Measurements from ENCODE around the gene TOP2B. TPM values are rescaled to one million over a fixed set of nuclear protein-coding genes. Genes with fewer than 3 reads are reported as not detected.

Gene TOP2B
- total and polyA plus RNA-seq, 9 of the 15 experiments (the other 6 are each of a cell fraction or from before 2014, with no cell fraction given), result 45.3 to 186 (median 134) TPM

DNA sequence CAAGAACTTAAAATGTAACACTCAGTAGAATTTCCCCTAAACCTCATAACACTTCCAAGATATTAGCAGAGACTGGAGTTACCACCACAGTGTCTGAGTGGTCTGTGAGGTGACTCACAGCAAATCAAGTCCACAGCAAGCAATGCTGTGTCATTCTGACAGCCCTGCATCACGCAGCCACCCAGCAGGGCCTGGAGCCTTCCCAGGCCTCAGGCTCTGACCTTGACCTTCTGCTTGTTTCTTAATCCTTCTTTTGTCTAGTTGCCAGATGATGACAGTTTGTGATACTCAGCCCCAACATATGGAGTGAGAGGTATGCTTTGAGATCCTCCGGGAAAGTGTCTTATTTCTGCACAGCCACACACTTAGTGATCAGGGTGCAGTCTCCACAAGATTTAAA is 82.5 kb downstream of the TOP2B start (continued):
- TF ChIP-seq AFF4 (CRISPR knock-in tag; IDR thresholded peaks at IDR 0.05) (no peak), ZFP30 (CRISPR knock-in tag; IDR thresholded peaks at IDR 0.05; ENCODE audit: borderline replicate concordance) (no peak), KLF6 (CRISPR knock-in tag; IDR thresholded peaks at IDR 0.05; ENCODE audit: borderline replicate concordance) (no peak), SMARCA4 (IDR thresholded peaks at IDR 0.05) (peak; percentile 88), ARID4B (CRISPR knock-in tag; IDR thresholded peaks at IDR 0.05) (no peak), ZNF282 (CRISPR knock-in tag; IDR thresholded peaks at IDR 0.05) (no peak), DLX4 (CRISPR knock-in tag; IDR thresholded peaks at IDR 0.05) (no peak), ZNF311 (CRISPR knock-in tag; IDR thresholded peaks at IDR 0.05) (no peak)
- TF ChIP-seq, protein P1, sequence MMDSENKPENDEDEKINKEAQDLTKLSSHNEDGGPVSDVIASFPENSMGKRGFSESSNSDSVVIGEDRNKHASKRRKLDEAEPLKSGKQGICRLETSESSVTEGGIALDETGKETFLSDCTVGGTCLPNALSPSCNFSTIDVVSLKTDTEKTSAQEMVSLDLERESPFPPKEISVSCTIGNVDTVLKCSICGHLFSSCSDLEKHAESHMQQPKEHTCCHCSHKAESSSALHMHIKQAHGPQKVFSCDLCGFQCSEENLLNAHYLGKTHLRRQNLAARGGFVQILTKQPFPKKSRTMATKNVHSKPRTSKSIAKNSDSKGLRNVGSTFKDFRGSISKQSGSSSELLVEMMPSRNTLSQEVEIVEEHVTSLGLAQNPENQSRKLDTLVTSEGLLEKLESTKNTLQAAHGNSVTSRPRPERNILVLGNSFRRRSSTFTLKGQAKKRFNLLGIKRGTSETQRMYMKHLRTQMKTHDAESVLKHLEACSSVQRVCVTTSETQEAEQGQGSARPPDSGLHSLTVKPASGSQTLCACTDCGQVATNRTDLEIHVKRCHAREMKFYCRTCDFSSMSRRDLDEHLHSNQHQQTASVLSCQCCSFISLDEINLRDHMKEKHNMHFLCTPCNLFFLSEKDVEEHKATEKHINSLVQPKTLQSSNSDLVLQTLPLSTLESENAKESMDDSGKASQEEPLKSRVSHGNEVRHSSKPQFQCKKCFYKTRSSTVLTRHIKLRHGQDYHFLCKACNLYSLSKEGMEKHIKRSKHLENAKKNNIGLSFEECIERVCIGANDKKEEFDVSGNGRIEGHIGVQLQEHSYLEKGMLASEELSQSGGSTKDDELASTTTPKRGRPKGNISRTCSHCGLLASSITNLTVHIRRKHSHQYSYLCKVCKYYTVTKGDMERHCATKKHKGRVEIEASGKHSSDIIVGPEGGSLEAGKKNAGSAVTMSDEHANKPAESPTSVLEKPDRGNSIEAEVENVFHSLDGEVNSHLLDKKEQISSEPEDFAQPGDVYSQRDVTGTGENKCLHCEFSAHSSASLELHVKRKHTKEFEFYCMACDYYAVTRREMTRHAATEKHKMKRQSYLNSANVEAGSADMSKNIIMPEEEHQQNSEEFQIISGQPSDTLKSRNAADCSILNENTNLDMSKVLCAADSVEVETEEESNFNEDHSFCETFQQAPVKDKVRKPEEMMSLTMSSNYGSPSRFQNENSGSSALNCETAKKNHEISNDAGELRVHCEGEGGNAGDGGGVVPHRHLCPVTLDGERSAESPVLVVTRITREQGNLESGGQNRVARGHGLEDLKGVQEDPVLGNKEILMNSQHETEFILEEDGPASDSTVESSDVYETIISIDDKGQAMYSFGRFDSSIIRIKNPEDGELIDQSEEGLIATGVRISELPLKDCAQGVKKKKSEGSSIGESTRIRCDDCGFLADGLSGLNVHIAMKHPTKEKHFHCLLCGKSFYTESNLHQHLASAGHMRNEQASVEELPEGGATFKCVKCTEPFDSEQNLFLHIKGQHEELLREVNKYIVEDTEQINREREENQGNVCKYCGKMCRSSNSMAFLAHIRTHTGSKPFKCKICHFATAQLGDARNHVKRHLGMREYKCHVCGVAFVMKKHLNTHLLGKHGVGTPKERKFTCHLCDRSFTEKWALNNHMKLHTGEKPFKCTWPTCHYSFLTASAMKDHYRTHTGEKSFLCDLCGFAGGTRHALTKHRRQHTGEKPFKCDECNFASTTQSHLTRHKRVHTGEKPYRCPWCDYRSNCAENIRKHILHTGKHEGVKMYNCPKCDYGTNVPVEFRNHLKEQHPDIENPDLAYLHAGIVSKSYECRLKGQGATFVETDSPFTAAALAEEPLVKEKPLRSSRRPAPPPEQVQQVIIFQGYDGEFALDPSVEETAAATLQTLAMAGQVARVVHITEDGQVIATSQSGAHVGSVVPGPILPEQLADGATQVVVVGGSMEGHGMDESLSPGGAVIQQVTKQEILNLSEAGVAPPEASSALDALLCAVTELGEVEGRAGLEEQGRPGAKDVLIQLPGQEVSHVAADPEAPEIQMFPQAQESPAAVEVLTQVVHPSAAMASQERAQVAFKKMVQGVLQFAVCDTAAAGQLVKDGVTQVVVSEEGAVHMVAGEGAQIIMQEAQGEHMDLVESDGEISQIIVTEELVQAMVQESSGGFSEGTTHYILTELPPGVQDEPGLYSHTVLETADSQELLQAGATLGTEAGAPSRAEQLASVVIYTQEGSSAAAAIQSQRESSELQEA (IDR thresholded peaks at IDR 0.05; ENCODE audit: low read depth), result no peak
